ENCODE results near the gene AOAH.

Gene AOAH

DNA sequence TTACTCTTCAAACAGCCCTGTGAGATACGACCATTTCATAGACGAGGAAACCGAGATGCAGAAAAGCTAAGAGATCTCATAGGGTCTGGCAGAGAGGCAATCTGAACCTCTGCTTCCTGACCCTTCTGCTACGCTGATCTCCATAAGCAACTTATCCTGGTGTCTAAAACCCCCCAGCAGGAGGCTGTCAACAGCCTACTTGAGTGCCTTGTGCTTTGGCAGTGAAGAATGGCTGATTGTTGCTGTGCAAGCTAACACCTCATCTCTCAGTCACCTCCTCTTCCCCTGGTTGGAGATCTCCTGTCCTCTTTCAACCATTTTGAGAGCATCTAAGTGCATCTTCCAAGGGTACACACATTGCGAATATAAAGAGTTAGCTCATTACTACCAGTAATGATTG lies 86.2 kb downstream of the AOAH start:
- TF ChIP-seq, protein P1, sequence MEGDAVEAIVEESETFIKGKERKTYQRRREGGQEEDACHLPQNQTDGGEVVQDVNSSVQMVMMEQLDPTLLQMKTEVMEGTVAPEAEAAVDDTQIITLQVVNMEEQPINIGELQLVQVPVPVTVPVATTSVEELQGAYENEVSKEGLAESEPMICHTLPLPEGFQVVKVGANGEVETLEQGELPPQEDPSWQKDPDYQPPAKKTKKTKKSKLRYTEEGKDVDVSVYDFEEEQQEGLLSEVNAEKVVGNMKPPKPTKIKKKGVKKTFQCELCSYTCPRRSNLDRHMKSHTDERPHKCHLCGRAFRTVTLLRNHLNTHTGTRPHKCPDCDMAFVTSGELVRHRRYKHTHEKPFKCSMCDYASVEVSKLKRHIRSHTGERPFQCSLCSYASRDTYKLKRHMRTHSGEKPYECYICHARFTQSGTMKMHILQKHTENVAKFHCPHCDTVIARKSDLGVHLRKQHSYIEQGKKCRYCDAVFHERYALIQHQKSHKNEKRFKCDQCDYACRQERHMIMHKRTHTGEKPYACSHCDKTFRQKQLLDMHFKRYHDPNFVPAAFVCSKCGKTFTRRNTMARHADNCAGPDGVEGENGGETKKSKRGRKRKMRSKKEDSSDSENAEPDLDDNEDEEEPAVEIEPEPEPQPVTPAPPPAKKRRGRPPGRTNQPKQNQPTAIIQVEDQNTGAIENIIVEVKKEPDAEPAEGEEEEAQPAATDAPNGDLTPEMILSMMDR (IDR thresholded peaks at IDR 0.05), result no peak
- Histone ChIP-seq H3K9me3 (no peaks in the 10 kb centered on the region), H3K36me3 (peaks cover 68% of the 10 kb centered on the region), H3K27me3 (no peaks in the 10 kb centered on the region), H3K27ac (peak overlapping the region; percentile 21), H3K4me3 (ENCODE audit: low read depth in 1 of 2, low read length in 1 of 2) (no peak overlapping the region), H3K4me1 (ENCODE audit: control insufficient read depth in 1 of 2, insufficient read depth in 1 of 2, low read depth in 1 of 2, low read length in 1 of 2) (peaks cover 0 to 5% of the 10 kb centered on the region in 2 experiments)

DNA sequence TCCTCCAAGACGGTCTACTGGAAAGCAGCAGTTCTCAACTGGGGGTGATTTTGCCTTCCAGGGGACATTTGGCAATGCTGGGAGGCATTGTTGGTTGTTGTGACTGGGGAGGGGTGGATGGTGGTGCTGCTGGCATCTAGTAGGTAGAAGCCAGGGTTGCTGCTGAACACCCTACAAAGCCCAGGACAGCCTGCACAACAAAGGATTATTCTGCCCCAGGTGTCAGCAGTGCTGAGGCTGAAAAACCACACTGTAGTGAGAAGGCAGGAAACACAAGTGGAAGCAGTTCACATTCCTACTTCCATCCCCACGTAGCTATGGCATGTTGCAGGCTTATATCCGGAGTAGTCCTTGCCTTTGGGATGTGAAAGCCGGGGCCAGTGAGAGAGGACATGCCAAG lies 86.9 kb downstream of the AOAH start:
- no peaks in the 10 kb centered on the region for H3K9me3 ChIP-seq
- no peak overlapping the region for H3K4me3 ChIP-seq (ENCODE audit: low read depth in 1 of 2, low read length in 1 of 2)
- H3K4me1 ChIP-seq (ENCODE audit: control insufficient read depth in 1 of 2, insufficient read depth in 1 of 2, low read depth in 1 of 2, low read length in 1 of 2), result peaks cover 0 to 5% of the 10 kb centered on the region in 2 experiments
- TF ChIP-seq, protein P1 (IDR thresholded peaks at IDR 0.05), result no peak
- H3K27me3 ChIP-seq, result no peaks in the 10 kb centered on the region
- H3K36me3 ChIP-seq, result peaks cover 73% of the 10 kb centered on the region
- peak overlapping the region; percentile 21 for H3K27ac ChIP-seq

DNA sequence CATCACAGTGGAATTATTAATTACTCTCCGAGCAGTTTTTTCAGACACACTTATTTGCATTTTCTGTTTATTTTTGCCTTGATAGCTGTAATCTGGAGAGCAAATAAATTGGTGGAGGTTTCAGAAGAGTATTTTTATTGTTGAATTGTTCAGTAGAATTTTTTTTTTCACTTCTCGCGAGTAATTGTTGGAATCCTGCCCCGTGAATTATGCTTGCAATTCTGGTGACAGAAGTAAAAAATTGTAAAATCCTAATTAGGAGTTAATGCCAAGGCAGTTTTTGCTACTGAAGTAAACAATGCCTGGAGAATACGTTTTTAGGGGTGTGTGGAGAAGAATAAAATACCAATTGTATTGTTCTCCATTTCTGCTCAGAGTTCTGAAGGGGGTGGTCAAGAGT lies 88.2 kb downstream of the AOAH start:
- peaks cover 86% of the 10 kb centered on the region for H3K36me3 ChIP-seq
- H3K4me3 ChIP-seq (ENCODE audit: low read depth in 1 of 2, low read length in 1 of 2), result no peak overlapping the region
- H3K4me1 ChIP-seq (ENCODE audit: control insufficient read depth in 1 of 2, insufficient read depth in 1 of 2, low read depth in 1 of 2, low read length in 1 of 2), result peaks cover 0 to 5% of the 10 kb centered on the region in 2 experiments

DNA sequence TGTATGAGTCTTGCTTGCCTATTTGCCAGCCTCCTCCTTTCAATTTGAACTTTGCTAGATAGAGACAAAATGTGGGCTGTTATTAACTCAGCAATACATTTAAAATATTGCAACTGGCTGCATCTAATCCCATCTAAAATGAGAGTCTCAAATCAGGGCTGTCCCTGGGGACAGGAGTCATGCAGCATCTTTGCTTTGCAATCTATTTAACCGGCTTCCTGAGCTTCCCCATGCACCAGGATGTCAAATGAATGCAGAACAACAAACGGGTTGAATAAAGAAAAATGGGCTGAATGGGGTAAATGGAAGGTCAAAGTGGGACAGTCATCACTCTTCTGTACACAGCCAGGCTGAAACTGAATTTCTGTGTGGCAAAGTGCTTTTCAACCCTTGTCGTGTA lies 89.2 kb downstream of the AOAH start:
- Histone ChIP-seq H3K27me3 (no peaks in the 10 kb centered on the region), H3K36me3 (peaks cover 92% of the 10 kb centered on the region), H3K4me1 (ENCODE audit: control insufficient read depth in 1 of 2, insufficient read depth in 1 of 2, low read depth in 1 of 2, low read length in 1 of 2) (peaks cover 0 to 5% of the 10 kb centered on the region in 2 experiments), H3K9me3 (no peaks in the 10 kb centered on the region), H3K4me3 (ENCODE audit: low read depth in 1 of 2, low read length in 1 of 2) (no peak overlapping the region), H3K27ac (no peak overlapping the region)
- TF ChIP-seq, protein P1 (IDR thresholded peaks at IDR 0.05), result no peak

More for the DNA sequence above, 88.2 kb downstream of the AOAH start:
- H3K27ac ChIP-seq, result no peak overlapping the region
- H3K27me3 ChIP-seq, result no peaks in the 10 kb centered on the region
- H3K9me3 ChIP-seq, result no peaks in the 10 kb centered on the region
- TF ChIP-seq, protein P1 (IDR thresholded peaks at IDR 0.05), result no peak

DNA sequence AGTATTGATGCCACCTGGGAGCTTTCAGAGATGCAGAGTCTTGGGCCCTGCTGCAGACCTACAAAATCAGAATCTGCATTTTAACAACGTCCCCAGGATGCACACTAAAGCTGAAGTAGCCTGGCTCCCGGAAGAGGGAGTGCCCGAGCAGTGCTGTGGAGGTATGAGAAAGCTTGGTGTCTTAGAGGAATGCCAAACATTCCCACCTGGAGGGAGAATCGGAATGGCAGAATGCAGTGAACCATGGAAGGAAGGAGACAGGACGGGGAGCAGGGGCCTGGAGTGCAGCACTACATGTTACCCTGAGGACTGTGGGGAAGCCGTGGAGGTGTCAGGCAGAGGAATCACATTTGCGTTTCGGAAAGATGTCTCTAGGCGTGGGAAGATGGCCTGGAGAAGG lies 90.9 kb downstream of the AOAH start:
- Histone ChIP-seq H3K27me3 (no peaks in the 10 kb centered on the region), H3K9me3 (no peaks in the 10 kb centered on the region), H3K27ac (no peak overlapping the region), H3K4me3 (ENCODE audit: low read depth in 1 of 2, low read length in 1 of 2) (no peak overlapping the region), H3K4me1 (ENCODE audit: control insufficient read depth in 1 of 2, insufficient read depth in 1 of 2, low read depth in 1 of 2, low read length in 1 of 2) (no peaks in the 10 kb centered on the region), H3K36me3 (peaks cover 100% of the 10 kb centered on the region)
- TF ChIP-seq, protein P1 (IDR thresholded peaks at IDR 0.05), result no peak
